CD4-positive, alpha-beta T cell treated with Interleukin-4 for 1 hour (primary cell): ENCODE data around the gene PTOV1.
A peak's percentile ranks its signal among the peaks of the same experiment; 100 is the strongest.

Source experiments
- DNase-seq, 2 donors: peaks; one replicate each; pipeline ENCODE4 v3.0.0-alpha.2; 2020 to 2022

Gene PTOV1

DNA sequence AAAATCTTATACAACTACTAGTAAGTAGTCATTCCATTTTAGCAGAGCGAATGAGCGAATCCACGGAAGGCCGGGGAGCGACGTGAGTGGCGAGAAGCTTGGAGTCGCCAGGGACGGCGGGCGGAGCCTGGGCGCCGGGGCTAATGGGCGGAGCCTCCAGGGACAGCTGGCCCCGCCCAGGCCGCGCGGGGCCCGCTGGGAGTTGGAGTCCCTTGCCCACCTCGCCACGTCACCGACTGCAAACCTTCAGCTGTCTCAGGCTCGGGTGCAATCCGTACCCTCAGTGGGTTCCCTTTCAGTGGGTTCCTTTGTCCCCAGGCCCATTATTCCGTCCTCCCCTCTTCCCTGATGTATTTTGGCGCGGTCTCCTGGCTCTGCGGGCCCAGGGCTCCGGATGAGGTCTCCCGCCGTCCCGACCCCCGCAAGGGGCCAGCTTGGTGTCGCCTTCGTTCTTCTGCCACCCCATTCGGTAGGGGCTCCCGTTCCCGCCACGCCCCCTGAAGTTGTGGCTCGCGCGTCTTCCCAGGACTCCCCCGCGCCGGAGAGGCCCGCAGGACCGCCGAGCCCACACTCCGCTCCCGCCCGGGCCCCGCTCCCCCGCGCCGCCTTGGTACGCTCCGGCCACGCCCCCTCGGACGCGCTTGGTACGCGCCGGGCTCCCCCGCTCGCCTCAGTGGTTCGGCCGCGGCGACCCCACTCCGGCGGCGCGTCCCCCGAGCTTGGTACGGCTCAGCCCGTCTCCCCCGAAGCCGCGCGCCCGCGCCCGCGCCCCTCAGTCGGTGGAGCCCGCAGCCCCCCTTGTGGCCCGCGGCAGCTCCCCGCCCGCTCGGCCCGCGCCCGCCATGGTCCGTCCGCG is at the start of gene PTOV1:
TSS of gene PTOV1 (plus strand) at position 673 of the 856 bp plus-strand sequence.
- DNase-seq, result peak; percentile 90

DNA sequence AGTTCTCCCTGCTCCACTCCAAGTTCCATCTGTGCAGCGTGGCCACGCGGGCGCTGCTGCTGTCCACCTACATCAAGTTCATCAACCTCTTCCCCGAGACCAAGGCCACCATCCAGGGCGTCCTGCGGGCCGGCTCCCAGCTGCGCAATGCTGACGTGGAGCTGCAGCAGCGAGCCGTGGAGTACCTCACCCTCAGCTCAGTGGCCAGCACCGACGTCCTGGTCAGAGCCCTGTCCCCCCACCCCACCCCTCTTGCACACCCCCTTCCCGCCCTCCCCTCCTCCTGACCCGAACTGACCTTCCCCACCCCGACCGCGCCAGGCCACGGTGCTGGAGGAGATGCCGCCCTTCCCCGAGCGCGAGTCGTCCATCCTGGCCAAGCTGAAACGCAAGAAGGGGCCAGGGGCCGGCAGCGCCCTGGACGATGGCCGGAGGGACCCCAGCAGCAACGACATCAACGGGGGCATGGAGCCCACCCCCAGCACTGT is 49.5 kb upstream of the PTOV1 start:
- DNase-seq, result no peak

DNA sequence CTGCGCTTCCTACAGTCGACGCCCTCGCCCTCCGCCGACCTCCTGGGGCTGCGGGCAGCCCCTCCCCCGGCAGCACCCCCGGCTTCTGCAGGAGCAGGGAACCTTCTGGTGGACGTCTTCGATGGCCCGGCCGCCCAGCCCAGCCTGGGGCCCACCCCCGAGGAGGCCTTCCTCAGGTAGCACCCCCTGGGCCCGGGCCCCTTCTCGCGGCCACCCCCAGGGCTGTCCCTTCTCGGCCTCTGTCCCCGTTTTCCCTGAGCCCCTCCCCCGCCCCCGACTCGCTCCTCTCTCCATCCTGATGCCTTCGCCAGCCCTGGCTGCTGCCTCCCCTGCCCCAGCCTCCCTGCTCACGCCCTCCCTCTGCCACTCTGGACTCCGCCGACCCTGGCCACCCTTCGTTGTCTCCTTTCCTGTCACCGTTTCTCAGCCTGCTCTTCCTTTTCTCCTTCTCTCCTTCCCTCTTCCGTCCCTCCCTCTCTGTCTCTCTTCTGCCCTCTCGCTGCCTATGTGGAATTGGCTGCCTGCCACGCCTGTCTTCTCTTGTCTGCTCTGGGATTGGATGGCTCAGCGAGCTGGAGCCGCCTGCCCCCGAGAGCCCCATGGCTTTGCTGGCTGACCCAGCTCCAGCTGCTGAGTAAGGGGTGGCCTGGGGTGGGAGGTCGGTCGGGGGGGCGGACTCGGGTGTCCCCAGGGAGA is 48.8 kb upstream of the PTOV1 start:
- DNase-seq, result no peak

DNA sequence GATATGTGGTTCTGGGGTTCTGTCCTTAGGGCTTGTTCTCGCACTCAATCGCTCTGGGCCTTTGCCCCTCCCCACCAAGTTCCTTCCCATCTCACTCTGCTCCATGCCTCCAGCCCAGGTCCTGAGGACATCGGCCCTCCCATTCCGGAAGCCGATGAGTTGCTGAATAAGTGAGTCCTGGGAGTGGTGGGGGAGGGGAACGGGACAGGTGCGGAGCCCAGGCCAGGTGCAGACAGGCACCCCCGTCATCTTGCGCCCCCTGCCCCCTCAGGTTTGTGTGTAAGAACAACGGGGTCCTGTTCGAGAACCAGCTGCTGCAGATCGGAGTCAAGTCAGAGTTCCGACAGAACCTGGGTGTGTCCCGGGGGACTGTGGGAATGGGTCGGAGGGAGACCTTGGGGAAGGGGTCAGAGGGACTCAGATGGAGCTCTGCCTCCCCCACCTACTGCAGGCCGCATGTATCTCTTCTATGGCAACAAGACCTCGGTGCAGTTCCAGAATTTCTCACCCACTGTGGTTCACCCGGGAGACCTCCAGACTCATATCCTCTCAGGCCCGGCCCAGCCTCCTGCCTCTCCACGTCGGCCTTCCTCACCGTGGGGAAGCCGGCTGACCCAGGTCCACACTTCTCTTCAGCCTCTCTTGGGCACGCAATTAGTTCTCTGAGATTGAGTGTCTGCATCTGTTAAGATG is 48.0 kb upstream of the PTOV1 start:
- no peak for DNase-seq

DNA sequence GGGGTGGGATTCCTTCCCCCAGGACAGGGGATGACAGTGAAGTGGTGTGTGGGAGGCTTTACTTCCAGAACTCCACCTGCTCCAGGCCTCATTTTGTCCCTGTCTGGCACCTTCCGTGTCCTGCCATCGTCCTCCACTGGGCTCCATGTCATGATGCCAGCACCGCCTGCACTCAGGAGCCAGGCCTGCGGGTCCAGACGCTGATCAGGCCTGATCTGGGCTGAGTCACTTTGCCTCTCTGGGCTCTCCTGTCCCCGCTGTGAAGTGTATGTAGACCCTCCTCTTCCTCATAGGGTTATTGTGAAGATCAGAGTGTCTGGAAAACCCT is 47.5 kb upstream of the PTOV1 start:
- no peak for DNase-seq

- DNase-seq, result no peak
Measured at GRCh38 chr19:49805822-49806619, 44.9 kb upstream of the PTOV1 start.

GRCh38 chr19:49806620-49806959 is 44.4 kb upstream of the PTOV1 start:
- DNase-seq, result no peak

DNA sequence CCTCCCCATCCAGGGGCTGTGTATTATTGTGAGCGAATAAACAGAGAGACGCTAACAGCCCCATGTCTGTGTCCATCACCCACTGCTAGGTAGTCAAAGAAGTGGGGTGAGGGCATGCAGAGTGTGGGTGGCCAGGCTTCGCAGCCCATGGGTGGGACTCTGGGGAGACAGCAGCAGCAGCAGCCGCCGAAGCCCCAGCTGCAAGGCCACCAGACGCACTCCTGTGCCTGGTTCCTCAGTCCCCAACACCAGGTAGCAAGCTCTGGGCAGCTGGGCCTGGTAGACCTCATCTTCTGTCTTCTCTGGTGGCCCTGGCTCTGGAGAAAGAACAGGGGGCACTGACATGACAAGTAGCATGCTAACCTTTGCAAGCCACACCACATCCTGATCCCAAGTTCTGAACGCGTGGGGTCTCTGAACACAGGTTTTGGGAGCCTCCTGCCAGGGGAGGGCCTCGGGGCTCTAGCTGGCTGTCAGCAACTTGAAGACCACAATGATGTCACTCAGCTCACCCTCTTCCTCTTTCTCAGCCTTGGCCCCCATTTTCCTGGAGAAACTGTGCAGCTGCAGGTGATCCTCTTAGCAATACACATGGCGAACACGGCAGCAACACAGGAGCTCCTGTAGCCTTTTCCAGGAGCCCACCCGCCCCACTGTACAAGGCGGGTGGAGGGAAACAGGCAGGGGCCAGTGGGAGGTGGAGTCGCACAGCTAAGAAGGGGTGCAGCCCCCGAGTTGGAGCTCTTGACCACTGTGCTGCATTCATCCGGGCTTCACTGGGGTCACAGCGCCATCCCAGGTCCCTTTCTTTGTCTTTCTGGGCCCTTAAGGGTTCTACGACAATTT is 43.7 kb upstream of the PTOV1 start:
- peak in 1 of 2 donors; percentile 48 for DNase-seq

- DNase-seq, result no peak
Measured at GRCh38 chr19:49807904-49808675, 42.9 kb upstream of the PTOV1 start.

DNA sequence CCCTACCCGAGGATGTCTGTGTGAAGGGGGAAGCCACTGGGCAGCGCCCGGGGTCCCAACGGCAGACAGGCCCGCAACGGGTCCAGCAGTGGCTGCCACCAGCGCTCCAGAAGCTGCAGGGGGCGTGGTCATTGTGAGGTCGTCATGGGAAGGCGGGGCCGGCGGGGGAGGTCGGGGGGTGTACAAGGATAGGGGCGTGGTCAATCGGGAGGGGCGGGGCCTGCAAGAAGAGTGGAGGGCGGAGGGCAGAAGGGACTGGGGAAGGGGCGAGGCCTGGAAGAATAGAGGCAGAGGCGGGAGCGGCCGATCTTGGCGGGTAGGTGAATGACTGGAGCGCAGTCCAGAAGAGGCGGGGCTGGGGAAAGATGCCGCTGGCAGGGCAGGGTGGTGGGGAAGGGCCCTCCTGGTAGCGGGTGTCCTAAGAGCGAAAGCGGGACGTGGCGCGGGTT is 42.2 kb upstream of the PTOV1 start:
- DNase-seq, result peak; percentile 90 to 91

DNA sequence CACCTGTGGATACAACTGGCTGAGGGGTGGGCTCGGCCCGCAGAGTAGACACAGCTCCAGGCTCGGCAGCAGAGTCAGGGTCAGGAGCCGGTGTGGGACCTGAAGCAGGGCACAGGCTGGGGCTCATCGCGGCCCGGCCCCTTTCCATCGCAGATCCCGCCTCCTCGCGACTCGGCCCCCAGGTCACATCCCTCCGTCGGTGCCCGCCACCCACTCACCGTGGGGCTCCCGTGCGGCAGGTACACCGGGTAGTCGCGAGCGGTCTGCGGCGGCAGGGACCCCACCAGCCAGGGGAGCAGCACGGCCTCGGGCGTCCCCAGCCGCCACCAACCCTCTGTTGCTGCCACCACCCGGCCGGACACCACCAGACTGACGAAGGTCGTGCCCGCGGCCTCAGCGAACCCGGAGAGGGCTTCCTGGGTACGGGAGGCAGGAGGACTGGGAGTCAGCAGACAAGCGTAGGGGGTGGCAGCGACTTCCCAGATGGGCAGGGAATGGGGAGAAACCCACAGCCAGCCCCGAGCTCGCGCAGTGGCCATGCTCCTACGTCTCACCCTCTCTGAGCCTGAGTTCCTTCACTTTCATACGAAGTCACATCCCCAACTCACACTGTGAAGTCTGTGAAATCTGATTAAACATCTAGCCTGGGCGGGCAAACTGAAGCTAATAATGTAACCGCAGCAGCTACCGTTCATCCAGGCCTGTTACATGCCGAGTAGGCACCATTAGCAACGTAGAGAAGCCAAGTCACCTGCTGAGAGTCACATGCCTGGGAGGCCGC is 41.6 kb upstream of the PTOV1 start:
- DNase-seq, result peak; percentile 64 to 68

DNA sequence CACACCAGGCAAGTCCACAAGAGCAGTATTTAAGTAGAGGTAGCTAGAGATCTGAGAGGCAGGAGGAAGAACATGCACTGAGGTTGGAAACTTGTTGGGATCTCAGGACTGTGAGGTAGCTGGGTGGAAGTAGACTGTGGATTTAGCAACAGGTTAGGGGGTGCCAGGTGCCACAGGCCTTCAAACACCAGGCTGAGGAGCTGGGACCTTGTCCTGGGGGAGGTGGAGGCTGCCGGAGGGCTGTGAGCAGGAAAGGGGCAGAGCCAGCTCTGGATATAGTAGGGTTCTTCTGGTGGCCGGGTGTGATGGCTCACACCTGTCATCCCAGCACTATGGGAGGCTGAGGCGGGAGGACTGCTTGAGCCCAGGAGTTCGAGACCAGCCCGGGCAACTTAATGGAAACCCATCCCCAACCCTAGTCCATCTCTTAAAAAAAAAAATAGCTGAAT is 41.0 kb upstream of the PTOV1 start:
- DNase-seq, result no peak

GRCh38 chr19:49811328-49811727 is 39.6 kb upstream of the PTOV1 start:
- no peak for DNase-seq

DNA sequence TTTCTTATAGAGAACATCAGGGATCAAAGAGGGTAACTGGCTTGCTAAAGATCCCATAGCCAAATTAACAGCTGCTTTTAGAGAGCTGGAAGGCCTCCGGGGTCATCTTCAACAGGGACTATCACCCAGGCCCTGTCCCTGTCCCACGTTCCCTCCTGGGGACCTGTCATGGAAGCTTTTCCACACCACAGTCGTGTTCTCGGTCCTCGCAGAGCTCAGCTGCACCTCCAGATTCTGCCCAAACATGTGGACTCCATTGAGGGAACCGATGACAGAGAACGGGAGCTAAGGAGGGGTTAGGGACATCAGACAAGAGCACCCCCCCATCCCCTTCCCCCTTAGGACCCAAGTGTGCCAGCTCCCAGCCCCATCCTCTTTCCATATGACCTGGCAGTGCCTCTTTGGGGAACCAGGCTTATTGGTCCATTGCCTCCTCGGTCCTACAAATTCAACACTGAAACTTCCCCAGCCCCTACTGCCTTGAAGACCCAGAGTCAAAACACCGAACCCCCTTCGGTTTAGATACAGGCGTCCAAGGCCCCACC is 38.4 kb upstream of the PTOV1 start:
- DNase-seq, result no peak

DNA sequence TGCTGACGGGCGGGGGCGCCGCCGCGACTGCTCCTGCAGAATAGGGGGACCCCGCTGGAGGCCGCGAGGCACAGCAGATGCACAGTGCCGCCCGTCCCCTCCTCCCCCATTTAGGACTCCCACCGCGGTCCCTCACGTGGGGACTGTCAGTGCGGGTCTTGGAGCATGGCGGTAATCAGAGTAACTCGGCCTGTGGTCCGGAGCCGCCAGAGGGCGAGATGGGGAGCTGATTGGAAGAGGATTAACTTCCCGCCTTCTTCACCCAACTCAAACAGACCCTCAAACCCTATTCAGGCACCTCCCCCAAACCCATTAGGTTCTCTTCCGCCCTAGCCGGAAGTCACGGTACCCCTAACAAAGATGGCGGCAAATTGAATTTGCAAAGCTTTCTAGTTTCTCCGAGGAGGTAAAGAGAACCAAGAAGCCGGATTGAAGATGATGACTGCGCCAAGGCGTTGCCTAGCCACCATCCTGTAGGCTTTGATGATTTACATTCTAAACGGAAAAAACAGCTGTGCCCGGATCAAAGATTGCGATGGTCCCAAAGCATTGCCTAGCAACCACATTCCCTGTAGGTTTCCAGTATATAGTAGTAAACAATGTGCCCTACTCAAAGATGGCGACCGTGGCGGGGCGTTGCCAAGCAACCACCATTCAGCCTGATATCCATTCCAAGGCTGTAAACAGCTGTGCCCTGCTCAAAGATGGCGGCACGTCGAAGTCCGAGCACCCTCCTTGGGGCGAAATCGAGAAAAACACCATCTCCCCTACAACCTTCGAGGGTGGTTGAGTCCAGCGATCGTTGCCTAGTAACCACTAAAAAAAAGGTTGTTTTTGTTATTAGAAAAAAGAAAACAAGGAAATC is 37.7 kb upstream of the PTOV1 start, which contains the start of gene FUZ:
TSS of gene FUZ (minus strand) at position 296 of the 865 bp plus-strand sequence. CDS start at position 110, 186 bp downstream.
- peak; percentile 98 to 99 for DNase-seq

- DNase-seq, result no peak
Measured at GRCh38 chr19:49814010-49814409, 36.9 kb upstream of the PTOV1 start.

GRCh38 chr19:49816590-49816989 is 34.4 kb upstream of the PTOV1 start:
- no peak for DNase-seq

GRCh38 chr19:49817964-49818648 is 32.9 kb upstream of the PTOV1 start, which contains the start of gene MED25:
MED25 (plus strand) TSS chr19:49818289; CDS start chr19:49818342, 53 bp downstream.
- DNase-seq, result peak; percentile 91 to 92
